GM13977 (cell line): ENCODE measurements around the gene SLITRK5.
A peak's percentile ranks its signal among the peaks of the same experiment; 100 is the strongest.

Experiments
- DNase-seq: peaks from one replicate; pipeline ENCODE4 v3.0.0; 2012; ENCODE audit warnings: low spot score
- in situ Hi-C: fragments of 300-500 bp; cut with MboI; formaldehyde crosslinking; loops from one replicate; pipeline ENCODE4 v1.12.0; 2022; ENCODE audit warnings: low sequenced_read_pairs, low pct_unique_long_range_greater_than_20kb, mixed read lengths, inconsistent platforms; ENCODE audit not compliant: unreplicated experiment
- TF ChIP-seq, protein P1 (sequence below): IDR thresholded peaks from 2 replicates; pipeline ENCODE4 v1.5.1; 2012; ENCODE audit warnings: mild to moderate bottlenecking, control low read depth; ENCODE audit not compliant: insufficient read depth; ENCODE audit errors: extremely low read depth, missing control alignments

The SLITRK5 gene

DNA sequence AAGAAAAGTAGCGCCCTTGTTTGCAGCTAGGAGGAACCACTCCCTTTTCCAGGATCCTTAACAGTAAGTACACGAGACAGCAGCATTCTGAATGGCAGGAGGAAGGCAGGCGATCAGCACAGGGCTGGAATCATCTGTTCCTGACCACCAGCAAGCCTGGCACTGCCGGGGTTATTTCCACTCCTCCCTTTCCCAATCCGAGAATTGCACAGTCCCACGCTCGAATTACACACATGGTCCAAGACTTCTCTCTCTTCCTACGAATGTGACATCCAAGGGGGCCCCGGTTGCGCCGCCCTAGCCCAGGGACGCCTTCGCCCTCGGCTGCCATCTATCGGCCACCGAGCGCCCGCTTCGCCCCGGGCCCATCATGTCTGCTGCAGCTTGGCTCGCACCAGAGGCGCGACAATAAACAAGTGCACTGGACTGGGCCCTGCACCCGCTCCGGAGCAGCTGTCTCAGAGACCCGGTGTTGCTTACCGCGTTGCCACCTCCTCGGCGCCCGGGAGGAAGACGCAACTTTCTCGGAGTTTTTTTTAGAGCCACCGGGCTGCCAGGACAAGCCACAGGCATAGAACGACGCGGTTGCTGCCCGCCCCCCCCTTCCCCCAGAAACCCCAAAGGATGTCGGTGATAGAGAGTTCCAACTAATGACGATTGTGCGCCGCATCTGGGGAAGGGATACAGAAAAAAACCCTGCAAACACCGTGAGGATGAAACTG, at the start of gene SLITRK5:
Gene SLITRK5 (plus strand): TSS at position 341 of the 722 bp plus-strand sequence. CDS start 4,018 bp downstream, outside the sequence.
- DNase-seq: peak; percentile 86
- in situ Hi-C loops: no loop called here
- TF ChIP-seq, protein P1, sequence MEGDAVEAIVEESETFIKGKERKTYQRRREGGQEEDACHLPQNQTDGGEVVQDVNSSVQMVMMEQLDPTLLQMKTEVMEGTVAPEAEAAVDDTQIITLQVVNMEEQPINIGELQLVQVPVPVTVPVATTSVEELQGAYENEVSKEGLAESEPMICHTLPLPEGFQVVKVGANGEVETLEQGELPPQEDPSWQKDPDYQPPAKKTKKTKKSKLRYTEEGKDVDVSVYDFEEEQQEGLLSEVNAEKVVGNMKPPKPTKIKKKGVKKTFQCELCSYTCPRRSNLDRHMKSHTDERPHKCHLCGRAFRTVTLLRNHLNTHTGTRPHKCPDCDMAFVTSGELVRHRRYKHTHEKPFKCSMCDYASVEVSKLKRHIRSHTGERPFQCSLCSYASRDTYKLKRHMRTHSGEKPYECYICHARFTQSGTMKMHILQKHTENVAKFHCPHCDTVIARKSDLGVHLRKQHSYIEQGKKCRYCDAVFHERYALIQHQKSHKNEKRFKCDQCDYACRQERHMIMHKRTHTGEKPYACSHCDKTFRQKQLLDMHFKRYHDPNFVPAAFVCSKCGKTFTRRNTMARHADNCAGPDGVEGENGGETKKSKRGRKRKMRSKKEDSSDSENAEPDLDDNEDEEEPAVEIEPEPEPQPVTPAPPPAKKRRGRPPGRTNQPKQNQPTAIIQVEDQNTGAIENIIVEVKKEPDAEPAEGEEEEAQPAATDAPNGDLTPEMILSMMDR: peak; percentile 93

- DNase-seq: no peak
- in situ Hi-C loops: no loop called here
- TF ChIP-seq, protein P1: no peak
These were observed 48.2 kb upstream of the SLITRK5 start for GRCh38 chr13:87622971-87623370.

DNA sequence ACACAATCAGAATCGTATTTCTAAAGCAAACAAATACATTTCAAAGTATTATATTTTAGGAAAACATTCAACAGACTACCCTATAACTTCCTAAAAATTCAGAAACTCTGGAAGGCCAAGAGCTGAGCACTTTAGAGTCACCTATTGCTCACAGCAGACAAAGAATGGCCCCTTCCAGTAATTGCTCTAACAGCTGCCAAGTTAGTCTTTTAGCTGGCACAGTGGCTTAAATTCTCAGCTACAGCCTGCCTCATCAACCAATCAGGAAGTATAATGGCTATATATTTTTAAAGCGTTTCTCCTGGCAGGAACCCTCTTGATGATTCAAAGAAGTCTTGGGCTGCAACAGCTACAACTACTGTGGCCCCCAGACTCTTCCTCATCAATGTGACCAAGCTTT, 14.9 kb upstream of the SLITRK5 start:
- in situ Hi-C loops: no loop called here
- no peak for DNase-seq
- TF ChIP-seq, protein P1: no peak

GRCh38 chr13:87661471-87661870, 9.7 kb upstream of the SLITRK5 start:
- TF ChIP-seq, protein P1: no peak
- DNase-seq: no peak
- in situ Hi-C loops: no loop called here

DNA sequence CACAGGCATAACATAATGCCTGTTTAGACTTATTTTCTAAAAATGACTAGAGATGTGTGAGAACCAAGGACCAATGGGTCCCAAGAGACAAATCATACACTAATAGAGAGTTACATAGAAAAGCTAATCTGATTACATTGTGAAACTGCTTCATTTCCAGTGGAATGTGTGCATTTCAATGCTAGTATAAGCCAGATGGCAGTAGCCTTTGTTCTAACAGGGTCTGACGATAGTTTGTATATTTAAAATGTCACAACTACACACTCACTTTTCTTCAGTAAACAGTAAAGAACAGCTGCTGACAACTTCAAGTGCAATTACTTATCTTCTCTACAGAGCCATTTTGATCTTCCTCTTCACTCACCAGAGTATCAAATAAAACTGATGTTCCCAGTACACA, 4.3 kb upstream of the SLITRK5 start:
- TF ChIP-seq, protein P1: no peak
- DNase-seq: no peak
- in situ Hi-C loops: no loop called here

- TF ChIP-seq, protein P1: no peak
- in situ Hi-C loops: no loop called here
- no peak for DNase-seq
These were observed 3.5 kb upstream of the SLITRK5 start for GRCh38 chr13:87667686-87668085.
